ENCODE results near the gene GFER.

- no peak for TF ChIP-seq POLR2A (IDR thresholded peaks at IDR 0.05; ENCODE audit: low read depth, low read length)
- TF ChIP-seq POLR2AphosphoS5 (IDR thresholded peaks at IDR 0.05; ENCODE audit: low read depth, low read length), result no peak
- TF ChIP-seq SPI1 (IDR thresholded peaks at IDR 0.05; ENCODE audit: low read depth, low read length), result no peak
- no peak for TF ChIP-seq TAF1 (IDR thresholded peaks at IDR 0.05; ENCODE audit: low read depth, low read length)
Observed at GRCh38 chr16:1940273-1941161, 43.5 kb upstream of the GFER start.
